T follicular helper cell (primary cell): ENCODE measurements around the gene DMD.

Experiments used
- DNase-seq: peaks from one replicate; pipeline ENCODE4 v3.0.0-alpha.2; 2020; ENCODE audit warnings: low read depth

The DMD gene

GRCh38 chrX:31854716-31855115 lies 1356.6 kb downstream of the DMD start:
- DNase-seq = no peak

GRCh38 chrX:31851761-31852160 lies 1359.6 kb downstream of the DMD start:
- no peak for DNase-seq

- DNase-seq = no peak
Measured at GRCh38 chrX:31847773-31848172, 1363.6 kb downstream of the DMD start.

DNA sequence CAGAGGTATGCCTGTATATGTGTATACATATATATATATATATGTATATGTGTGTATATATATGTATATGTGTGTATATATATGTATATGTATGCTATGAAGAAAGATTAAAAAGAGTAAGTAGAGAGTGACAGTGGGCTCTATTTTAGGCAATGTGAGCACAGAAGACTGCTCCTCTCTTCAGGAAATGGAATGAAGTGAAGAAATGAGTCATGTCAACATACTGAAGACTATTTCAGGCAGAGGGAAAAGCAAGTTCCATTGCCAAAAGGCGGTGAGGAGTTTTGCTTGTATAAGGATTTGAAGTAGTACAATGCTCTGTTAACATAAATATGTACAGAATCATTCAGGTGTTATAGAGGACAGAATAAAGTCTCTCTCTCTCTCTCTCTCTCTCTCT lies 1366.3 kb downstream of the DMD start:
- no peak for DNase-seq

GRCh38 chrX:31838617-31839016 lies 1372.7 kb downstream of the DMD start:
- no peak for DNase-seq

- DNase-seq = no peak
Measured at GRCh38 chrX:31837445-31838049, 1373.8 kb downstream of the DMD start.

DNA sequence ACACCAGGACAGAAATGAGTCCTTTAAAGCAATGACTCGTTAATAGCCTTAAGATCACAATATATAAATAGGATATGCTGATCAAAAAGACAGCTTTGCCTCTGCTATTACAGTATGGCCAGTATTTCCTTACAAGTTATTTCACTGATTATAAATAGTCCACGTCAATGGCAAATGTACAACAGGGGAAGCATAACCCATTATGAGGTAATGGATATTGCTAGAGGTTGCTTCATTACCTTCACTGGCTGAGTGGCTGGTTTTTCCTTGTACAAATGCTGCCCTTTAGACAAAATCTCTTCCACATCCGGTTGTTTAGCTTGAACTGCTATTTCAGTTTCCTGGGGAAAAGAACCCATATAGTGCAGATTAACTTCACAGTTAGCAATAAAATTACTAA lies 1374.9 kb downstream of the DMD start:
- DNase-seq = no peak

DNA sequence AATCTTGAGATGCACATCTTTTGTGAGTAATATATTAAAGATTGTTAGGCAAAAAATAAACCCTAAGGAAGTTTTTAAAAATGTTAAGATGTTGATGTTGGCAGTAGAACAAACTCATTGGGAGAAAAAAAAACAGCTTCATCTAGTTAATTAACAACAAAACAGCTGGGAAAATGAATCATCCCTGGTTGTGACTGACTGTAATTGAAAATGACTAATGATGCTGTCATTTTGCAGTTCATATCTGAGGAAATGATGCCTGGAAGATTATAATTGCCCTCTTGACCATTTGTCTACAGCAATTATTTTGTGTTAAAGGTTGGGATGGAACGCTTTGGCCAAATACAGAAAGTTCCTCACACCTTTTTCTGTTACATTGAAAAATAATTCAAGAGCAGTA lies 1379.1 kb downstream of the DMD start:
- DNase-seq = no peak

DNA sequence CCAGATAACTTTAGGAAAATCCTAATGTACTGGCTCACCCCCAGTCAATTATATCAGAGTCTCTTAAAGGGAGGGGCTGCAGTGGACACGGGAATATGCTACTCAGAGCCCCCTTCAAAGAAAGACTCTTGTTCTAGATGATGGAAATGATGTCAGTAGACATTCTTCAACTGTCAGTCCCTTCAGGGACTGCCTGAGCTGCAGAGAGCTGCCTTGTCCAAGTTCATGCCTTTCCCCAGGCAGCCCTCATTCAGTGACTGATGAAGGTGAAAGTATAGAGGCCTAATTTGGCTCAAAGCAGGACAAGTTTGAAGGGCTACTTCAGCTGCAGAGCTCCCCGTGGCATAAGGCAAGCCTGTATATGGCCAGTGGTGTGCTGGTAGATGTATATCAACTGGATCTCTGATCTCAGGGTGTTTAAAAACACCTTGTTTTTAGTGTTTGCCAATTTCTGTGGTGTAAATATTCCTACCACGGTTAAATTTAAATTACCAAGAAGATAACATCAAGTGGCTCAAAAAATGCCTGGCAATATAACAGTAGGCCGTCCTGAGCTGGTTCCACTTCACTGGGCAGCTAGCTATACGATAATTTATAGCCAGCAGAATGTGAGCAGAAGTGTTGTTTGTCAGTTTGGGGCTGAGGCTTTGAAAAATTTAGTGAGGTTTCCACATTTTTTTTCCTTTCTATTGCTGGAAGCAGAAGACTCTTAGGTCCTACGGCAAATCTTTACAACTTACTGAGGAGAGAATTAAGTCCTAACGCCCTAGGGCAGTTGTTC lies 1390.7 kb downstream of the DMD start:
- no peak for DNase-seq

- DNase-seq = no peak
Measured at GRCh38 chrX:31819455-31819854, 1391.9 kb downstream of the DMD start.

DNA sequence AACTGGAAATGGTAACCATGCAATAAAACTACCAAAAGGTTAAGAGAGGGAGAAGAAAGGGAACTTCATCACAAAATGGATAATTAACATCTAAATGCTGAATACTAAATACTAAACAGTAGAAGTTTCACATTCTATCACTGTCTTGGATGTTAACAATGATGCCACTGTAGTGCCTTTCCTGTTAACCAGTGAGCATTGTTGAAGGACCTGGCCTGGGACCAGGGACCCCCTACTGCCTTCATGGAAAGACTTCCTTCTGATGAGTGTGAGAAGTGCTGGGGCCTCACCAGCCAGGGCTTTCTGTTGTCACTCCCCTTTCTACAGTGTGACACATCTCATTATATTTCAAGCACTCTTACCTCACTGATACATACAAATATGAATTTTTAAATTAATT lies 1400.2 kb downstream of the DMD start:
- DNase-seq = no peak

GRCh38 chrX:31808357-31808756 lies 1403.0 kb downstream of the DMD start:
- DNase-seq = no peak

DNA sequence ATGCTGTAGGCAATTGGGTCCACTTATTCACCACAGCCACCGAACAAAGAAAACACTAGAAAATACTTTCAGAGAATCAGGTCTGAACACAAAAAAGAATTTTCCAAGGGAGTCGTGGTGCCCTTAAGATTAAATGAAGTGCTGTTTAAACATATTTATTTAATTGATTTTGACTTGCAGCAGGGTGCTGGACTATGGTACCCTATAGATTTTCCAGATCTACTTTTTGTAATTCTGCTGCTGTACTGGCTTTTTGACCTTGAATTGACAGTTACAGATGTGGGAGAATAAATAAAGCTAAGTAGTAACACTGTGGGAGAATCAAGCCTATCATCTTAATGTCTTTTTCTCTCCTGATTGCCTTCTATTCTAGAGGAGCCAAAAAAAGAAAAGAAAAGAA lies 1404.2 kb downstream of the DMD start:
- DNase-seq = no peak

GRCh38 chrX:31805781-31806180 lies 1405.6 kb downstream of the DMD start:
- no peak for DNase-seq

DNA sequence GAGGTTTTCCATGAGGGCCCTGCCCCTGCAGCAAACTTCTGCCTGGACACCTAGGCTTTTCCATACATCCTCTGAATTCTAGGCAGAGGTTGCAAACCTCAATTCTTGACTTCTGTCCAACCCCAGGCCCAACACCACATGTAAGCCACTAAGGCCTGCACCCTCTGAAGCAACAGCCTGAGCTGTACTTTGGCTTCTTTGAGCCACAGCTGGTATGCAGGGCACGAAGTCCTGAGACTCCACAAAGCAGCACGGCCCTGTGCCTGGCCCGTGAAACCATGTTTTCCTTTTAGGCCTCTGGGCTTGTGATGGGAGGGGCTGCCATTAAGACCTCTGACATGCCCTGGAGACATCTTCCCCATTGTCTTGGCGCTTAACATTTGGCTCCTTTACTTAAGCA lies 1411.1 kb downstream of the DMD start:
- DNase-seq = no peak

- DNase-seq = no peak
Measured at GRCh38 chrX:31796624-31797023, 1414.7 kb downstream of the DMD start.

DNA sequence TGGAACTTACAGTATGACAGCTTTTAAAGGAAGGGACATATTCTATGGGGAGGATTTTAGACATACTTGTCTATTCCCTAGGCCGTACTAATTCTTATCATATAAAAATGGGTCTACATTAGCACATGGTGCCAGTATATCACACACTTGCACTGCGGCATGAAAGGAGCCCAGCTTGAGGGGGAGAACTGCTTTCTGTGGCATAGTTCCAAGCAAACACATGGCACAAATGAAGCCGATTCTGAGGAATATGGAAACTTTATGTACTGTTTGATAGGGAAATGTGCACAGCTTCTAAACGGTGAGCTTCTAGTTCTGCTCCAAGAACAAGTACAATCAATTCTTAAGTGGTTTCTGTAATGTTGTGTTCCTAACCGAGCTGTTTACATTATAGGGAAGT lies 1463.9 kb downstream of the DMD start:
- no peak for DNase-seq

- DNase-seq = no peak
Measured at GRCh38 chrX:31743004-31743403, 1468.3 kb downstream of the DMD start.

DNA sequence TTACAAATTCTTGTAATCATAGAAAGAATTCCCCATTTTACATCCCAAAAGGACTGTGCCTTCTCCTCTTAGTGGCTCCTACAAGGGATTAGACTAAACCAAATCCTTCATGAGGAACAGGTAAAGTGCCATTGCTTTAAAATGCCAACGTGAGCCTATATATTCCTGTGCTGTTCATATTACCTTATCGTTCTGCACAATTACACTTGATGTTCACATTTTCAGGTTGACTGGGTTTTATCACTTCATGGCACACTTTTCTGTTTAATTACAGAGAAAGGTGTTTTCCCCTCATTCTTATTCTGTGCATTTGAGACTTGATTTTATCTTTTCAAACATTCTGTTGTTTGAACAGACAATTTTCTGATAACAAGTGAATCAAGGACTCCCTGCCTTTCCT lies 1493.9 kb downstream of the DMD start:
- DNase-seq = no peak

- DNase-seq = no peak
Measured at GRCh38 chrX:31715675-31716074, 1495.7 kb downstream of the DMD start.

- DNase-seq = no peak
Measured at GRCh38 chrX:31714797-31715196, 1496.6 kb downstream of the DMD start.

GRCh38 chrX:31713120-31713519 lies 1498.2 kb downstream of the DMD start:
- DNase-seq = no peak

GRCh38 chrX:31711166-31711565 lies 1500.2 kb downstream of the DMD start:
- DNase-seq = no peak

GRCh38 chrX:31708116-31708515 lies 1503.2 kb downstream of the DMD start:
- no peak for DNase-seq
